IMR-90 (cell line): ENCODE results near the gene ROBO1. TPM values are rescaled to one million over a fixed set of nuclear protein-coding genes. Genes with fewer than 3 reads are reported as not detected.

ENCODE experiments used
- ATAC-seq: fragments of 200-7000 bp; cut with Tn5 transposase; 2 replicates; pipeline ENCODE4 v1.9.1; 2020; ENCODE audit warnings: low read depth, mild to moderate bottlenecking, moderate library complexity
- BruUV-seq: library from RNA; stranded (reverse); fragments of 400-500 nt; replicated peaks from 2 replicates; lab custom pipeline; 2021; lab: Mats Ljungman, UMichigan
- CTCF ChIA-PET: fragments of 300-600 bp; formaldehyde crosslinking; extraction: SDS; loops from one replicate; lab custom pipeline; 2021; ENCODE audit warnings: antibody characterized with exemption; lab: Yijun Ruan, JAX
- POLR2A ChIA-PET: fragments of 300-600 bp; sonication (Branson Sonifier 250); formaldehyde crosslinking; loops from one replicate; lab custom pipeline; 2022; ENCODE audit warnings: antibody characterized with exemption; ENCODE audit not compliant: unreplicated experiment; lab: Charles Lee
- DNase-seq: peaks from one replicate; pipeline ENCODE4 v3.0.0; 2013
- H2AFZ ChIP-seq: replicated peaks from 2 replicates; pipeline ENCODE3; 2013; ENCODE audit warnings: low read length, mild to moderate bottlenecking; ENCODE audit not compliant: poor library complexity
- H2AK5ac ChIP-seq: 2 replicates; pipeline ENCODE4 v1.6.1; 2013; ENCODE audit warnings: low read depth, low read length, inconsistent platforms
- H2AK9ac ChIP-seq: replicated peaks from 2 replicates; pipeline ENCODE3; 2013; ENCODE audit warnings: mild to moderate bottlenecking, low read depth, low read length, moderate library complexity; ENCODE audit not compliant: poor library complexity
- H2BK120ac ChIP-seq: 2 replicates; pipeline ENCODE4 v1.6.1; 2013; ENCODE audit warnings: low read depth, low read length, inconsistent platforms
- H2BK15ac ChIP-seq: 3 replicates; pipeline ENCODE4 v1.6.1; 2013; ENCODE audit warnings: low read depth, low read length, inconsistent platforms
- H2BK20ac ChIP-seq: 2 replicates; pipeline ENCODE4 v1.6.1; 2013; ENCODE audit warnings: low read depth, mild to moderate bottlenecking, inconsistent platforms, low read length, moderate library complexity
- H2BK5ac ChIP-seq: 2 replicates; pipeline ENCODE4 v1.6.1; 2013; ENCODE audit warnings: mild to moderate bottlenecking, low read depth, low read length, inconsistent platforms; ENCODE audit not compliant: poor library complexity, severe bottlenecking
- H3K14ac ChIP-seq: replicated peaks from 2 replicates; pipeline ENCODE4 v1.6.1; 2013; ENCODE audit warnings: low read depth, low read length, inconsistent platforms
- H3K18ac ChIP-seq: 2 replicates; pipeline ENCODE4 v1.6.1; 2013; ENCODE audit warnings: low read depth, low read length, control low read depth
- H3K23ac ChIP-seq: 2 replicates; pipeline ENCODE4 v1.6.1; 2013; ENCODE audit warnings: low read depth, low read length, inconsistent platforms
- H3K27ac ChIP-seq: 2 replicates; pipeline ENCODE4 v1.5.1; 2013; ENCODE audit warnings: mild to moderate bottlenecking, control low read depth, low read length; ENCODE audit not compliant: insufficient read depth
- H3K27me3 ChIP-seq: 2 replicates; pipeline ENCODE4 v1.6.1; 2013; ENCODE audit warnings: low read length; ENCODE audit not compliant: control insufficient read depth, insufficient read depth
- H3K36me3 ChIP-seq: 2 replicates; pipeline ENCODE4 v1.6.1; 2013; ENCODE audit warnings: low read length, mixed read lengths; ENCODE audit not compliant: control insufficient read depth, insufficient read depth
- H3K4ac ChIP-seq: 2 replicates; pipeline ENCODE4 v1.6.1; 2013; ENCODE audit warnings: low read depth, low read length, inconsistent platforms
- H3K4me1 ChIP-seq: 2 replicates; pipeline ENCODE4 v1.6.1; 2013; ENCODE audit warnings: low read length, mixed read lengths; ENCODE audit not compliant: control insufficient read depth, insufficient read depth
- H3K4me2 ChIP-seq: 2 replicates; pipeline ENCODE4 v1.6.1; 2013; ENCODE audit warnings: low read depth, mild to moderate bottlenecking, control low read depth, low read length, moderate library complexity
- H3K4me3 ChIP-seq: 2 replicates; pipeline ENCODE4 v1.5.1; 2013; ENCODE audit warnings: low read depth, mild to moderate bottlenecking, control low read depth, low read length, moderate library complexity; ENCODE audit not compliant: insufficient read depth
- H3K56ac ChIP-seq: 2 replicates; pipeline ENCODE4 v1.6.1; 2013; ENCODE audit warnings: low read length, inconsistent platforms; ENCODE audit not compliant: insufficient read depth; ENCODE audit errors: extremely low read depth
- H3K79me1 ChIP-seq, 2 experiments: 2 replicates each; pipeline ENCODE4 v1.6.1; 2013; ENCODE audit warnings: low read length in 2 of 2, inconsistent platforms in 1 of 2, low read depth in 1 of 2
- H3K9ac ChIP-seq: 2 replicates; pipeline ENCODE4 v1.6.1; 2013; ENCODE audit warnings: low read depth, low read length, control low read depth
- H3K9me1 ChIP-seq: 2 replicates; pipeline ENCODE4 v1.6.1; 2013; ENCODE audit warnings: low read length, inconsistent platforms; ENCODE audit not compliant: insufficient read depth
- H3K9me3 ChIP-seq: 2 replicates; pipeline ENCODE4 v1.6.1; 2013; ENCODE audit warnings: low read length; ENCODE audit not compliant: control insufficient read depth, insufficient read depth
- H4K20me1 ChIP-seq: 2 replicates; pipeline ENCODE4 v1.6.1; 2013; ENCODE audit warnings: low read length, inconsistent platforms; ENCODE audit not compliant: insufficient read depth
- H4K5ac ChIP-seq: 2 replicates; pipeline ENCODE4 v1.6.1; 2013; ENCODE audit warnings: mild to moderate bottlenecking, low read depth, low read length, control low read depth
- H4K8ac ChIP-seq, 2 experiments: 2 replicates each; pipeline ENCODE4 v1.6.1; 2013; ENCODE audit warnings: low read depth in 2 of 2, low read length in 2 of 2, control low read depth in 1 of 2, inconsistent platforms in 1 of 2
- H4K91ac ChIP-seq: 2 replicates; pipeline ENCODE4 v1.6.1; 2013; ENCODE audit warnings: low read depth, low read length, inconsistent platforms; ENCODE audit not compliant: insufficient read depth
- BHLHE40 ChIP-seq: fragments of 150-350 bp; IDR thresholded peaks from 2 replicates; pipeline ENCODE4 v1.6.1; 2016; ENCODE audit warnings: mild to moderate bottlenecking, low read depth, low read length
- CEBPB ChIP-seq: IDR thresholded peaks from 2 replicates; pipeline ENCODE4 v1.6.1; 2012; ENCODE audit warnings: low read depth, low read length, improper control_type of control experiment
- CHD1 ChIP-seq: IDR thresholded peaks from 2 replicates; pipeline ENCODE4 v1.6.1; 2012; ENCODE audit warnings: low read depth, low read length, improper control_type of control experiment
- FOS ChIP-seq: fragments of 150-350 bp; IDR thresholded peaks from 2 replicates; pipeline ENCODE4 v1.6.1; 2016; ENCODE audit warnings: low read depth, low read length
- MAFK ChIP-seq: IDR thresholded peaks from 2 replicates; pipeline ENCODE4 v1.6.1; 2012; ENCODE audit warnings: low read depth, low read length, improper control_type of control experiment
- MAZ ChIP-seq: IDR thresholded peaks from 2 replicates; pipeline ENCODE4 v1.6.1; 2012; ENCODE audit warnings: low read depth, mild to moderate bottlenecking, low read length, improper control_type of control experiment, moderate library complexity, borderline replicate concordance
- MXI1 ChIP-seq: IDR thresholded peaks from 2 replicates; pipeline ENCODE4 v1.6.1; 2012; ENCODE audit warnings: low read depth, mild to moderate bottlenecking, low read length, moderate library complexity, borderline replicate concordance
- NFE2L2 ChIP-seq: fragments of 150-350 bp; IDR thresholded peaks from 2 replicates; pipeline ENCODE4 v1.6.1; 2016; ENCODE audit warnings: low read depth, mild to moderate bottlenecking, low read length
- POLR2A ChIP-seq: IDR thresholded peaks from 2 replicates; pipeline ENCODE4 v1.6.1; 2012; ENCODE audit warnings: mild to moderate bottlenecking, low read depth, low read length
- RAD21 ChIP-seq: IDR thresholded peaks from 2 replicates; pipeline ENCODE4 v1.6.1; 2012; ENCODE audit warnings: low read length, improper control_type of control experiment
- RCOR1 ChIP-seq: IDR thresholded peaks from 2 replicates; pipeline ENCODE4 v1.6.1; 2012; ENCODE audit warnings: mild to moderate bottlenecking, low read length, improper control_type of control experiment; ENCODE audit not compliant: insufficient replicate concordance
- RFX5 ChIP-seq: IDR thresholded peaks from 2 replicates; pipeline ENCODE4 v1.8.0; 2012; ENCODE audit warnings: low read depth, mild to moderate bottlenecking, low read length, moderate library complexity
- SMC3 ChIP-seq: fragments of 150-350 bp; IDR thresholded peaks from 2 replicates; pipeline ENCODE4 v1.6.1; 2016; ENCODE audit warnings: low read depth, mild to moderate bottlenecking, antibody characterized with exemption, low read length, moderate library complexity
- dilution Hi-C: fragments of 300-500 bp; cut with HindIII; formaldehyde crosslinking; loops from one replicate; pipeline ENCODE4 v1.14.3; 2018; ENCODE audit warnings: low sequenced_read_pairs; ENCODE audit not compliant: unreplicated experiment
- in situ Hi-C: fragments of 300-500 bp; cut with MboI; formaldehyde crosslinking; loops from 3 replicates; pipeline ENCODE4 v1.14.3; 2019; ENCODE audit warnings: low sequenced_read_pairs, inconsistent platforms, mixed read lengths
- intact Hi-C: fragments of 100-400 bp; cut with micrococcal nuclease; formaldehyde crosslinking; loops from 2 replicates; pipeline ENCODE4 v1.10.0; 2022
- polyA plus RNA-seq, 3 experiments: library from polyadenylated mRNA; depleted of rRNA; stranded (reverse); fragments of >200 nt; gene quantifications; 2 replicates each; pipeline ENCODE4 v1.2.3, GENCODE V29; 2012; ENCODE audit warnings: low replicate concordance in 1 of 3
- total RNA-seq: library from RNA; depleted of rRNA; stranded (reverse); fragments of >200 nt; gene quantifications from 2 replicates; pipeline ENCODE4 v1.2.3, GENCODE V29; 2012
- TF ChIP-seq, protein P1 (sequence below): conservative IDR thresholded peaks from 2 replicates; pipeline ENCODE4 v1.5.1; 2012; ENCODE audit warnings: mild to moderate bottlenecking, low read depth, low read length, improper control_type of control experiment
- TF ChIP-seq, protein P2 (sequence below): fragments of 150-350 bp; IDR thresholded peaks from 2 replicates; pipeline ENCODE4 v1.6.1; 2017; ENCODE audit warnings: mild to moderate bottlenecking, antibody characterized with exemption, low read length, low read depth
- TF ChIP-seq, protein P3 (sequence below): fragments of 150-350 bp; IDR thresholded peaks from 2 replicates; pipeline ENCODE4 v1.6.1; 2016; ENCODE audit warnings: low read depth, mild to moderate bottlenecking, low read length, moderate library complexity, borderline replicate concordance

Gene ROBO1
- total and polyA plus RNA-seq, 2 of the 4 experiments (the other 2 are of a cell fraction): 24.1 to 53.9 TPM

DNA sequence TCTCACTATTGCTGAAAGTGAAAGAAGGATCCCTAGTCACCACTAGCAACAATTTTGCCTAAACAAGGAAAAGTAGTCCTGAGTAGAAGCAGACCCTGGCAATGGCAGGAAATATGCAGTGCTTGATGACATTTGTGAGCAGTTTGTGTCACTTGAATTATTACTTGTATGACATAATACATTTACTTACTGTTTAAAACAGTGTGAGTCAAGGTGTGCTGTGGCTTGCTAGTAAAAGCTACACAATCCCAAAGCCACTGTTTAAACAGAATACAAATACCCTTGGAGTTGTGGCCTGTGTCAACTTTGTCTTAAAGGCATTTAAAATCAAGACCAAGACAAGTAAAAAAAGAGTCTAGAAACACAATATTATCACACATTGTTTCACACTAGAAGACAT lies 775.4 kb downstream of the ROBO1 start:
- Histone ChIP-seq H2BK120ac (no peak overlapping the region), H3K27ac (no peak overlapping the region), H3K18ac (no peak overlapping the region), H3K9me3 (peaks cover 3% of the 10 kb centered on the region; the same call in 1 of the 2 replicates), H3K4me2 (no peak overlapping the region), H3K9ac (no peak overlapping the region), H2BK15ac (no peak overlapping the region), H3K56ac (no peak overlapping the region), H4K91ac (no peak overlapping the region), H3K4me3 (no peak overlapping the region), H2AK9ac (no peak overlapping the region), H3K4ac (no peak overlapping the region), H2BK20ac (no peak overlapping the region), H2AK5ac (no peak overlapping the region), H2AFZ (no peak overlapping the region), H3K4me1 (peaks cover 2% of the 10 kb centered on the region; the same call in 1 of the 2 replicates), H3K36me3 (no peaks in the 10 kb centered on the region), H3K27me3 (no peaks in the 10 kb centered on the region), H2BK5ac (no peak overlapping the region), H3K14ac (no peak overlapping the region), H4K20me1 (no peaks in the 10 kb centered on the region), H4K8ac (no peak overlapping the region), H3K23ac (no peak overlapping the region), H3K79me1 (peaks cover 11 to 17% of the 10 kb centered on the region in 2 experiments), H4K5ac (no peak overlapping the region), H3K9me1 (no peaks in the 10 kb centered on the region)
- ChIA-PET CTCF (no interaction called here), POLR2A (no interaction called here)
- in situ Hi-C loops: loop anchor here (25.0 kb wide), 1 partner anchor 330 kb away; no protein-coding TSS in a partner anchor
- ATAC-seq (no peak), DNase-seq (no peak)
- dilution Hi-C loops: no loop called here
- intact Hi-C loops: no loop called here
- no TSS peak for BruUV-seq
- no peak for TF ChIP-seq MAZ
- TF ChIP-seq RCOR1: no peak
- no peak for TF ChIP-seq NFE2L2
- TF ChIP-seq FOS: no peak
- TF ChIP-seq RFX5: no peak
- TF ChIP-seq, protein P1, sequence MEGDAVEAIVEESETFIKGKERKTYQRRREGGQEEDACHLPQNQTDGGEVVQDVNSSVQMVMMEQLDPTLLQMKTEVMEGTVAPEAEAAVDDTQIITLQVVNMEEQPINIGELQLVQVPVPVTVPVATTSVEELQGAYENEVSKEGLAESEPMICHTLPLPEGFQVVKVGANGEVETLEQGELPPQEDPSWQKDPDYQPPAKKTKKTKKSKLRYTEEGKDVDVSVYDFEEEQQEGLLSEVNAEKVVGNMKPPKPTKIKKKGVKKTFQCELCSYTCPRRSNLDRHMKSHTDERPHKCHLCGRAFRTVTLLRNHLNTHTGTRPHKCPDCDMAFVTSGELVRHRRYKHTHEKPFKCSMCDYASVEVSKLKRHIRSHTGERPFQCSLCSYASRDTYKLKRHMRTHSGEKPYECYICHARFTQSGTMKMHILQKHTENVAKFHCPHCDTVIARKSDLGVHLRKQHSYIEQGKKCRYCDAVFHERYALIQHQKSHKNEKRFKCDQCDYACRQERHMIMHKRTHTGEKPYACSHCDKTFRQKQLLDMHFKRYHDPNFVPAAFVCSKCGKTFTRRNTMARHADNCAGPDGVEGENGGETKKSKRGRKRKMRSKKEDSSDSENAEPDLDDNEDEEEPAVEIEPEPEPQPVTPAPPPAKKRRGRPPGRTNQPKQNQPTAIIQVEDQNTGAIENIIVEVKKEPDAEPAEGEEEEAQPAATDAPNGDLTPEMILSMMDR: no peak
- TF ChIP-seq CEBPB: no peak
- TF ChIP-seq SMC3: no peak
- TF ChIP-seq, protein P2, sequence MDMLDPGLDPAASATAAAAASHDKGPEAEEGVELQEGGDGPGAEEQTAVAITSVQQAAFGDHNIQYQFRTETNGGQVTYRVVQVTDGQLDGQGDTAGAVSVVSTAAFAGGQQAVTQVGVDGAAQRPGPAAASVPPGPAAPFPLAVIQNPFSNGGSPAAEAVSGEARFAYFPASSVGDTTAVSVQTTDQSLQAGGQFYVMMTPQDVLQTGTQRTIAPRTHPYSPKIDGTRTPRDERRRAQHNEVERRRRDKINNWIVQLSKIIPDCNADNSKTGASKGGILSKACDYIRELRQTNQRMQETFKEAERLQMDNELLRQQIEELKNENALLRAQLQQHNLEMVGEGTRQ: no peak
- TF ChIP-seq CHD1: no peak
- TF ChIP-seq BHLHE40: no peak
- no peak for TF ChIP-seq POLR2A
- TF ChIP-seq MXI1: no peak
- TF ChIP-seq MAFK: no peak
- no peak for TF ChIP-seq RAD21
- TF ChIP-seq, protein P3, sequence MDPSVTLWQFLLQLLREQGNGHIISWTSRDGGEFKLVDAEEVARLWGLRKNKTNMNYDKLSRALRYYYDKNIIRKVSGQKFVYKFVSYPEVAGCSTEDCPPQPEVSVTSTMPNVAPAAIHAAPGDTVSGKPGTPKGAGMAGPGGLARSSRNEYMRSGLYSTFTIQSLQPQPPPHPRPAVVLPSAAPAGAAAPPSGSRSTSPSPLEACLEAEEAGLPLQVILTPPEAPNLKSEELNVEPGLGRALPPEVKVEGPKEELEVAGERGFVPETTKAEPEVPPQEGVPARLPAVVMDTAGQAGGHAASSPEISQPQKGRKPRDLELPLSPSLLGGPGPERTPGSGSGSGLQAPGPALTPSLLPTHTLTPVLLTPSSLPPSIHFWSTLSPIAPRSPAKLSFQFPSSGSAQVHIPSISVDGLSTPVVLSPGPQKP: no peak
